Fibroblast of lung (primary cell): ENCODE data around the gene ZIK1.

ENCODE experiments used
- EZH2 ChIP-seq: IDR thresholded peaks from 2 replicates; pipeline ENCODE4 v1.5.1; 2012; ENCODE audit warnings: low read length, control low read depth, mild to moderate bottlenecking; ENCODE audit errors: missing control alignments
- TF ChIP-seq, protein P1 (sequence below), 2 donors: IDR thresholded peaks in 1 of 2; conservative IDR thresholded peaks in 1 of 2; 1 replicate in 1 of 2; 2 replicates in 1 of 2; pipeline ENCODE4 v1.5.1; 2011 to 2012; ENCODE audit warnings: low read length in 2 of 2, control low read depth in 1 of 2, inconsistent platforms in 1 of 2, low read depth in 1 of 2, mild to moderate bottlenecking in 1 of 2

DNA sequence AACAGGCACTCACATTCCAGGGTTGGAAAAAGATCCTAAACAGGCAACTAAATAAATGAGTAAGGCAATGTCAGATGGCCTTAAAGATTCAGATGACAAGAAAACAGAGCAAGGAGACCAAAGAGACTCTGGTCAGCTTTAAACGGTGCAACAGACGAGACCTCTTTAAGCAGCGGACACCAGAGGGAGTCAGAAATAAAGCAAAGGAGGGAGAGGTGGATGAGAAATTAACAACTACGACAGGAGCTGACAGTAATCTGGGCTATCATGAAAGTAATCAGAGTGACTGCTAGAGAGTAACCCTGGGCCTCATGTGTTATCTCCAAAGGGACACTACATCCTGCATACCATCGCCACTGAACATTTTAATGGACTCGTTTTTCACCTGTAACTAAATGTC, 25.4 kb upstream of the ZIK1 start:
- TF ChIP-seq, protein P1, sequence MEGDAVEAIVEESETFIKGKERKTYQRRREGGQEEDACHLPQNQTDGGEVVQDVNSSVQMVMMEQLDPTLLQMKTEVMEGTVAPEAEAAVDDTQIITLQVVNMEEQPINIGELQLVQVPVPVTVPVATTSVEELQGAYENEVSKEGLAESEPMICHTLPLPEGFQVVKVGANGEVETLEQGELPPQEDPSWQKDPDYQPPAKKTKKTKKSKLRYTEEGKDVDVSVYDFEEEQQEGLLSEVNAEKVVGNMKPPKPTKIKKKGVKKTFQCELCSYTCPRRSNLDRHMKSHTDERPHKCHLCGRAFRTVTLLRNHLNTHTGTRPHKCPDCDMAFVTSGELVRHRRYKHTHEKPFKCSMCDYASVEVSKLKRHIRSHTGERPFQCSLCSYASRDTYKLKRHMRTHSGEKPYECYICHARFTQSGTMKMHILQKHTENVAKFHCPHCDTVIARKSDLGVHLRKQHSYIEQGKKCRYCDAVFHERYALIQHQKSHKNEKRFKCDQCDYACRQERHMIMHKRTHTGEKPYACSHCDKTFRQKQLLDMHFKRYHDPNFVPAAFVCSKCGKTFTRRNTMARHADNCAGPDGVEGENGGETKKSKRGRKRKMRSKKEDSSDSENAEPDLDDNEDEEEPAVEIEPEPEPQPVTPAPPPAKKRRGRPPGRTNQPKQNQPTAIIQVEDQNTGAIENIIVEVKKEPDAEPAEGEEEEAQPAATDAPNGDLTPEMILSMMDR (conservative IDR thresholded peaks at IDR 0.05 in 1 of 2, IDR thresholded peaks at IDR 0.05 in 1 of 2; ENCODE audit: low read depth in 1 of 2, low read length in 2 of 2) = peak; percentile 9 to 30
- TF ChIP-seq EZH2 = no peak
